HG03175 (cell line): ENCODE results near the gene PRKAR2A.
"Not testable (repeated sequence)": the region's sequence is repeated elsewhere in the genome, so short reads cannot be mapped to it uniquely, and the experiment has no call there.

Experiments
- ATAC-seq: cut with Tn5 transposase; IDR thresholded peaks from one replicate; pipeline ENCODE4 v1.9.1; 2021; ENCODE audit warnings: mild to moderate bottlenecking, moderate library complexity; ENCODE audit not compliant: unreplicated experiment

PRKAR2A gene

DNA sequence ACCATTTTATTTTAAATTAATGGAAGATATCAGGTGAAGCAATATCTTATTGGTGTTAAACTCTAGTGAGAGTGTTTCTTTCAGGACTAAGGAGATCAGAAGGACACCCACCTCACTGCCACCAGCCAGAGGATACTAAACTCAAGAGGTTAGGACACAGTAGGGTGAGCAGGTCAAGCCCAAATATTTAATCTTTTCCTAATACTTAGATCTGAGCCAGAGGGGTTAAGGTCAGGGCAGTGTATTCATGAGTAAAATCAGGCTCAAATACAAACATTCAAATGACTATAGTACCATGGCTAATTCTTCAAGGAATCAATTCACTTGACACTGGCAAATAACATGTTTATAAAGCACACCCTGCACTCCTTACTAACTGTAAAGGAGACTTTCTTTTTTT lies 65.6 kb downstream of the PRKAR2A start:
- no peak for ATAC-seq

DNA sequence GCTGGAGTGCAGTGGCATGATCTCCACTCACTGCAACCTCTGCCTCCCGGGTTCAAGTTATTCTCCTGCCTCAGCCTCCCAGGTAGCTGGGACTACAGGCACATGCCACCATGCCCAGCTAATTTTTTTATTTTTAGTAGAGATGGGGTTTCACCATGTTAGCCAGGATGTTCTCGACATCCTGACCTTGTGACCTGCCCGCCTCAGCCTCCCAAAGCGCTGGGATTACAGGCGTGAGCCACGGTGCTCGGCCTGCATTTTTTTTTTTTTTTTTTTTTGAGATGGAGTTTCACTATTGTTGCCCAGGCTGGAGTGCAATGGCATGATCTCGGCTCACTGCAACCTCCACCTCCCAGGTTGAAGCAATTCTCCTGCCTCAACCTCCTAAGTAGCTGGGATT lies 69.1 kb downstream of the PRKAR2A start:
- not testable (repeated sequence) for ATAC-seq

DNA sequence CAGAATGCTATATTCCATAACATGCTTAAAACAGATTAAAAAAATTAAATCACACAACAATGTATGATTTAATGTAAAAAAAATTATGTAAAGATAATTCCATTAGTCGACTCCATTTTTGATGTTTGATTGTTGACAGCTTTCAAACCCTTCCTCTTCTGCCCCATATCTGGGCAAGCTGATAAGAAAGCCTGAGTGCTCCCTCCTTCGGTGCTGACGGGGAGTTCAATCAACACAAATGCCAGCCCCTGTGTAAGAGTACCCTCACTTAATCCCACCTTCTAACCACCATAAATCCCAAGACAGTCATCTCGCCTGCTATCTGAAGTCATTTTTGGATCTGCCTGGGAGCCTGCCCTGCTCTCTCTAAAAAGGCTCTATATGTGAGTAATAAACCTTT lies 70.8 kb downstream of the PRKAR2A start:
- ATAC-seq = no peak

DNA sequence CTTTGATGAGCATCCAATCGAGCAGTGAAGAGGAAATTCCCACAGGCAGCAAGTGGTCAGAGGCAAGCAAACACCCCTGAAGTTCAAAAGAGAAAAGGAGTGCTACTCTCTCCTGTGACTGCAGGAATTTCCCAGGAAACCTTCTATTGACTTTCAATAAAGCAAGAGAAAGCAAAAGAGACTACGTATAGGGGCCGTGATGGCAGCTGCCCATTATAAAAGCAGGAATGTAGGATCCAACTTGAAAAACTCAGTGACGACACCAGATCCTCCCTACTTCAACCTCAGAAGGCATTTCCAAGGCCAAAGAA lies 77.5 kb downstream of the PRKAR2A start:
- ATAC-seq = no peak

DNA sequence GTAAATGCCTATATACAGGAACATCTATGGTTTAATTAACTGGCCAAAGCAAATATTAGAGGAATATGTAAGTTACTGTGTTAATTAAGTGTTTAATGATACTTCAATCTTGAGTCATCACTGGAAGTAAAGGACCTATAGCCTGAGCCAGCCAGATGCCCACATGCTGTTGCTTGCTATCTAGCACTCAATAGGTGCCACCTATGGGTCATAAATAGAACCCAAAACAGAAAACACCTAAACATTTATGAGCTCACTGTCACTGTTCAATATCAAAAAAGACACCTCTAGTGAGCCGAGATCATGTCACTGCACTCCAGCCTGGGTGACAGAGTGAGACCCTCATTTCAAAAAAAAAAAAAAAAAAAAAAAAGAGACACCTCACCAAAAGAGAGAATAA lies 82.3 kb downstream of the PRKAR2A start:
- no peak for ATAC-seq

DNA sequence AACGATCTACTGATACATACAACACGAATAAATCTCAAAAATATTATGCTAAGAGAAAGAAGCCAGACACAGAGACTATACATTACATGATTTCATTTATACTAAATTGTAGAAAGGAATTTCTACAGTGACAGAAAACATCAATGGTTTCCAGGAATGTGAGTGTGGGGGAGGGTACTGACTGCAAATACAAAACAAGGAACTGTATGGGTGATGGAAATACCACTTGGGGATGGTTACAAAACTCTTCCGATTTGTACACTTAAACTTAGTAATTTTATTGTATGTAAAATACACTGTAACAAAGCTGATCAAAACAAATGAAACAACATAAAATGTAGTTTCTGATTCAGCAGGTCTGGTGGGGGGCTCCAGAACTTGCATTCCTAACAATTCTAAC lies 84.9 kb downstream of the PRKAR2A start:
- ATAC-seq = no peak

DNA sequence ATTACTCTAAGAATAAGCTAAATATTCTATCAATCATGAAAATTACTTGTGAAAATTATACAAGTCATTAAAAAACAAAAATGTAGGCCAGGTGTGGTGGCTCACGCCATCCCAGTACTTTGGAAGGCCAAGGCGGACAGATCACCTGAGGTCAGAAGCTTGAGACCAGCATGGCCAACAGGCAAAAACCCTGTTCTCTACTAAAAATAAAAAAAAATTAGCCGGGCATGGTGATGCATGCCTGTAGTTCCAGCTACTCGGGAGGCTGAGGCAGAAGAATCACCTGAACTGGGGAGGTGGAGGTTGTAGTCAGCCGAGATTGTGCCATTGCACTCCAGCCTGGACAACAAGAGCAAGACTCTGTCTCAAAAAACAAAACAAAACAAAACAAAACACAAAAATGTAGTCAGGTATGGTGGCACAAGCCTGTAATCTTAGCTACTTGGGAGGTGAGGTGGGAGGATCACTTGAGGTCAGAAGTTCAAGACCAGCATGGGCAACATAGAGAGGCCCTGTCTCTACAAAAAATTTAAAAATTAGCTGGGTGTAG lies 87.6 kb downstream of the PRKAR2A start:
- not testable (repeated sequence) for ATAC-seq

DNA sequence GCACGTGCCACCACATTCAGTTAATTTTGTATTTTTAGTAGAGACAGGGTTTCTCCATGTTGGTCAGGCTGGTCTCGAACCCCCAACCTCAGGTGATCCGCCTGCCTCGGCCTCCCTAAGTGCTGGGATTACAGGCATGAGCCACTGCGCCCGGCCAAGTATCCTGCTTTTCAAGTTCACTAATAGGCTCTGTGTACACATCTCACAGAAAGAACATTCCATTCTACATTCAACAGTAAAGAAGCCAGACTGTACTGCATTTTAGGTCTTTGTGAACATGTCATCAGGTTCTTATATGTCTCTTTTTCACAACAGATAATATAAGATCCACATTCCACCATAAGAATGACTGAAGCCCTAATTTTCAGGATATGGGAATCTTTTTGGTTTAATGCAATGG lies 88.1 kb downstream of the PRKAR2A start:
- not testable (repeated sequence) for ATAC-seq

DNA sequence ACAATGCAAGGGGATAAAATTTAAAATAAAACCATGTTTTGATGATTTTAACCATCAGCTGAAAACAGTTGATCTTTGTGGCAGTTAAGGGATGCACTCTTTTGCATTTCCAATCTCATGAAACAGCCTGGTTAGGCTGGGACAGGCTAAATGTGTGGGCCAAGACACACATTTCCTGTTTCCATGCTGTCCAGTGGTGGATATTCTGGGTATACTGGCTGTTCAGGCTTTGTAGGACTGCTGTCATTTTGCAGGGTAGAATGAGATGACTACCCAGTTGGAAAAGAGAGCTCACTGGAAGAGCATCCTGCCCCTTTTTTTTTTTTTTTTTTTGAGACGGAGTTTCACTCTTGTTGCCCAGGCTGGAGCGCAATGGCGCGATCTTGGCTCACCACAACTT lies 88.6 kb downstream of the PRKAR2A start:
- ATAC-seq = no peak

DNA sequence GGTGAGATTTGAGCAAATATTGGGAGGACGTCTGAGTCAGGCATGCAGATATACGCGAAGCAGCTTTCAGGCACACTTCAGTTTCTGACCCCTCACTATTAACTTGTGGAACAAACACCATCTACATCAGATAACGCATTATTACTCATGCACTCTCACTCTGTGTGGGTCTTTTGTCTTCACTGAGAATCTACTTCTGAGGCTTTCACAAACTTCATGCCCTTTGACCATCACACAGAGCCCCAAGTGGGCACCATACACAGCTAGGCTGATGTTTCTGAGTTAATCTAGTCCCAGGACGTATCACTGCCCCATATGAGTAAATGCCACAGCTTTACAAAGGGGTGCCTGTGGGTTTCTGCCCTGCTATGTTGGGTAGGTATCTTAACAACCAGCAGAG lies 91.0 kb downstream of the PRKAR2A start:
- ATAC-seq = no peak

DNA sequence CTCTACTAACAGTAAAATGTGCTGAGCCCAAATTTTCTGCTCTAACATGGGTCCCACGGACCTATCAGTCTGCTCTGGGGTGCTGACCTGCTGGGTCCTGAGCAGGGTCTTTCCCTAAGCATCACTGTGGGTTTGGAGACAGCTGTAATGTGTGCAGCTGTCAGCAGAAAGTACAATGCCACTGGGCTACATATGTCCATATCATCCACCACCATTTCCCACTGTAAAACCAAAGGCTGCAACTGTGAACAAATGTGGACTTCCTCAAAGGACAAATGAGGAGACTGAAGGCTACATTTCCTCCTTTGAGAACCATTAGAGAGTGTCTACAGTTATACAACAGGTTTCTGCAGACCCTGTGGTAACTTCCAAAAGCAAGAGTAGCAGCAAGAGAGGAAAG lies 96.8 kb downstream of the PRKAR2A start:
- ATAC-seq = no peak

DNA sequence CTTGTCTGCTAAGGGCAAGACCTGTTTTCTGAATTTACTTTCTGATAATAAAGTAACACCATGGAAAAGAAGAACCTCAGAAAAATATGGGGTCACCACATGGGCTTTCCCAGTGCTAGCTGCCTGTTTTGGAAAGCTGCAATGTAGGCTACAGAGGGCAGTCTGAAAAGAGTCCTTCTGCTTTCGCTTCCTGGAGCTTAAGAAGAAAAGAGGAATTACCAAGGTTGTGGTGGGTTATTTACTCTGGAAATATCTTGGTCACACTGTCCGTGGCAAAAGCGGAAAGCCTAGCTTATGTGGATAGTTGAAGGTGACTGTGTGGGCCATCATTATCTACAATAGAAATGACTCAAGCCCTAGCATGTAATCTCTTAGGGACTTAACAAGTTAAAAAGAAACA lies 98.9 kb downstream of the PRKAR2A start:
- ATAC-seq = no peak

DNA sequence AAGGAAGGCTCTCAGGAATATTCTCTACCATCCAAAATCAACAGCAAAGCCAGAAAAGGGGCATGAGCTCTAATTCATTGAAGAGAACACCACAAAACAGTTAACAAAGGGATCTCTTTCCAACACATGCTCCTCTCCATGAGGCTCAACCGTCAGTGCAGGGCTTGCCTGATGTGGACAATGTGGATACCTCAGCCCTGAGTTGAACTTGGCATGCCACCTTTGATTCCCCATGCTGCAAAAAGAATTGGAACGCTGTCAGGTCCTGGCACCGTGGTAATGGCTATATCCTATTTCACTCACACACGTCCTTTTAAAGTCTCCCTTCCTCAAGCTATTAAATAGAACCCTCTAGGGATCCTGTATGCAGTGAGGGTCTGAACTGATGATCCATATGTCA lies 100.0 kb downstream of the PRKAR2A start:
- ATAC-seq = no peak

DNA sequence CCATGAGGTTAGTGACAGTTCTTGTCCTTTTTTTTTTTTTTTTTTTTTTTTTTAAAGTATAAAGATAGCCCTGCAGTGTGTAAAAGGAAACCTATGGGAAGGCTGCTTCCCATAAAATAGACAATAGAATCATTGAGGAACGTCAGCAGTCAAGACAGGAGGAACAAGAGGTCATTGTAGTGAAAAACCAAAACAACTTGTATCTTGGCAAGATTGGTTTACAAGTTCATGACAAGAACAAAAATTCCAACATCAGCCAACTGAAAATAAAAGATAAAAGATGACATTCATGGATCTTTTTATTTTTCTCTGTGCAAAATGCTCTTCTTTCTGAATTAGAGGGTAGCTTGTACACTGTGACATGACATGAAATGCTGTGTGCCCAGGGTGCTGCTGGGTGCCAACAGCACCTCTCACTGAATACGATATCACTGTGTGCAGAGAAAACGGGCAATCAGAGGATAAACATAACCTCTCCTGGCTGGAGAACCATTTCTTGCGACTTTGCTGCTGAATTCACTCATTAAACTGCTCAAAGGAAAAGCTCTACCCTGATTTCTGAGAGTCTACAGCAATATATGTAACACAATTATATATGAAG lies 100.6 kb downstream of the PRKAR2A start:
- ATAC-seq = no peak

DNA sequence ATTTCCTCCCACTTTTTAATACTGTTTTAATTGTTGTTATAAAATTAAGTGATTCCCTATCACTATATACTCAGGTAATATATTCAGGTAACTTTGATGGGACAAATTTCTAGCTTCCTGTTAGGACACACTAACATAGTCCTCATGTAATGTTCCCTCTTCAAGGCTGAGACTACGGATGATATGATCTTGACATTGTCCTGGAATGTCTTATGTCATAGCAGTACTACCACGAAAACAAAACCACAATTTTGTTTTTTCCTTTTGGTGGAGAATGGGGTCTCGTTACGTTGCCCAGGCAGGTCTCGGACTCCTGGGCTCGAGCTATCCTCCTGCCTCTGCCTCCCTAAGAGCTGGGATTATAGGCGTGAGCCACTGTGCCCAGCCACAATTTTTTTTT lies 103.9 kb downstream of the PRKAR2A start:
- ATAC-seq = no peak

DNA sequence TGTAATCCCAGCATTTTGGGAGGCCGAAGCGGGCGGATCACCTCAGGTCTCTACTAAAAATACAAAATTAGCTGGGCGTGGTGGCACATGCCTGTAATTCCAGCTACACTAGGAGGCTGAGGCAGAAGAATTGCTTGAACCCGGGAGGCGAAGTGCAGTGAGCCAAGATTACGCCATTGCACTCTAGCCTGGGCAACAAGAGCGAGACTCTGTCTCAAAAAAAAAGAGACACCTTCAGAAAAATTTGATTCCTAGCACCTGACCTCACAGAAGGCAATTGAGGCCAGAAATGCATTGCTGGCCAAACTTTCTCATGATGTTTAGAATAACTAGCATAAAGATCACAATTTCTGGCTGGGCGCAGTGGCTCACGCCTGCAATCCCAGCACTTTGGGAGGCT lies 106.4 kb downstream of the PRKAR2A start:
- ATAC-seq = not testable (repeated sequence)

DNA sequence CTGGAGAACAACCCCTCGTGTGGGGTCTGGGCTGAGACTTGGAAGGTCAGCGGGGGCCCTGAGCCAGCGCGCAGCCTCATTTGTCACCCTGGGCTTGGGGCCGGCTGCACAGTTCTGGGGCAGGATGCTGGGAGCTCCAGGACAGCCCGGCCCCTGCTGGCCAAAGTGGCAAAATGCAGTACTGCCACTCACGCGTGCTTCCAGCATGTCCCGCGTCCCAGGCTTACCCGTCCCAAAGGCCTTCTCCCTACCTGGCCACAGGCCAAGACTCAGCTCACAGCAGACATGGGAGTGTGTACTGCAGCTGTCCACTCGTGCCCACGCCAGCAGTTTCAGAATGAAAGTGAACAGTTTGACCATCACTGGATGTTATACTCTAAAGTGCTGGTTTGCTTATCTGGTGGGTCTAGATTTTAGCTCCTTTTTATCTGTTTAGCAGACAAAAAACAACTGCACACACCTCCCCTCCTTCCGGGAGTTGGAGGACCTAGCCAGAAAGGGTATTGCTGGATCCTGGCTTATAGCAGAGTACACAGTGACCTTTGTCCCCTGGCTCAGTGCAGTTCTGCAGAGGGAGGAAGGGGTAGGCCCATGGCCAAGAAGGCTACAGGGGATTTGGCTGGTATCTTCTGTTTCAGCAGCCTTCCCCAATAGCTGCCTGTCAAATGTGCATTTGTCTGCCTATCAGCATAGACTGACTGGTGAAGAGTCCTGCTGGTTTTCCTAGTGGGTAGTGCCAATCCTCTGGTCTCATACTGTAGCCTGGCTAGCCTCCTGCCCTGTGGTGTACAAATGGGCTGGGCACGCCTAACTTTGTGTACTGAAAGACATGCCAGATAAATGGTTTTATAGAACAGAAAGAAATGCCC lies 107.5 kb downstream of the PRKAR2A start:
- peak; percentile 86 for ATAC-seq

DNA sequence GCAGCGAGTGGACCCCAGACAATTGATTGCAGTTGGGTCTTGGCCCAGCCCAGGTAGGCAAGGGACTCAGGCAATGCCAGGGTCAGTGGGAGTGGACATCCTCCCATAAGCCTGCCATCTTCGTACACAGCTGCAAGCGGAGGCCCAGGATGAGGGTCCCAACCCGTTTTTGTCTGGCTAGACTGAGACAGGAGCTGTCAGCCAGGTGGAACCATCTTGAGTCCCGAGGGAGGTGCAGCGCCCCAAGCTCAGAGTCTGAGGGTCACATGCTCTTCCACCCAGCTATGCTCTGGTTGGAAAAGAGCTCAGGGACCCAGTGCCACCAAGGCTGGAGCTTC lies 108.1 kb downstream of the PRKAR2A start:
- peak; percentile 24 for ATAC-seq

DNA sequence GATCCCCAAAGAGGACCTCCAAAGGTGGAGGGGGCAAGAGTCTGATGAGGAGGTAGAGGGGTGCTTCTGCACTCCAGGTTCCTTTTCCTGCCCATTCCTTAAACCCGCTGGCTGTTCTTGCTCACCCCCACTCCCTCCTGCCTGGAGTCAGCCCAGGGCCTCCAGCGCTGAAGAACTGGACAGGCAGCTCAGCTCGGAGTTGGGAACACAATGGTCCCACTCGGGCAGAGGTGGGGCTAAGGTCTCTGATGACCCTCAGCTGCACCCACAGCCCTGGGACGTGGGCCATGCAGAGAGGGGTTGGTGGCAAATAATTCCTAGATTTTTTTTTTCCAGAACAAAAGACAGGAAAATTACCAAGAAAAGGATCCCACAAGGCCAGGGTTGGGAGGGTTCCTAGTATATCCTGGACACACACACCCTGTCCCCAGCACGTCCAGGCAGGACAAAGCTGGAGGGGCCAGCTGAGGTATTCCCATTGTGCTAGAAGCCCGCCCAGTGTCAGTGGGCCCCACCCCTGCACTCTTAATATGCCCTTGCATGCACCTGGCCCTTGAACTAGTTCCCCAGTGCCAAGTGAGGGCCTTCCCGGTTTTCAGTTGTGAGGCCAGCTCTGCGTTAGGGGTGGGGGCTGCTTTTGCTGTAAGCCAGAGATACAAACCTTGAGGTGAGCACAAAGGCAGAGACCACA lies 108.6 kb downstream of the PRKAR2A start:
- no peak for ATAC-seq

DNA sequence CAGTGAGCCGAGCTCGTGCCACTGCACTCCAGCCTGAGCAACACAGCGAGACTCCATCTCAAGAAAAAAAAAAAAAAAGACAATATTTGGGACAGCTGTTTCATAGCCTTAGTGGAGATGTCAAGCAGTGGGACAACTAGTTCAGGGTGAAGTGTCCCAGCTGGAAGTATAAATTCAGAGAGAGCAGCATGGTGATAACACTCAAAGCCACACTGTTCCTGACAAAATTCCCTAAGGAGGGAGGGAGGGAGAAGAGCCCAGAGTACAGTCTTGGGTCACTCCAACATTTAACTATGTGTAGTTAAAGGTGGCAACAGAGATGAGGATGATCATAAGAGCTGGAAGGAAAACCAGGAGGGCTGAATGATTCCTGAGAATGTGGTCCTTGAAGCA lies 109.5 kb downstream of the PRKAR2A start:
- no peak for ATAC-seq

DNA sequence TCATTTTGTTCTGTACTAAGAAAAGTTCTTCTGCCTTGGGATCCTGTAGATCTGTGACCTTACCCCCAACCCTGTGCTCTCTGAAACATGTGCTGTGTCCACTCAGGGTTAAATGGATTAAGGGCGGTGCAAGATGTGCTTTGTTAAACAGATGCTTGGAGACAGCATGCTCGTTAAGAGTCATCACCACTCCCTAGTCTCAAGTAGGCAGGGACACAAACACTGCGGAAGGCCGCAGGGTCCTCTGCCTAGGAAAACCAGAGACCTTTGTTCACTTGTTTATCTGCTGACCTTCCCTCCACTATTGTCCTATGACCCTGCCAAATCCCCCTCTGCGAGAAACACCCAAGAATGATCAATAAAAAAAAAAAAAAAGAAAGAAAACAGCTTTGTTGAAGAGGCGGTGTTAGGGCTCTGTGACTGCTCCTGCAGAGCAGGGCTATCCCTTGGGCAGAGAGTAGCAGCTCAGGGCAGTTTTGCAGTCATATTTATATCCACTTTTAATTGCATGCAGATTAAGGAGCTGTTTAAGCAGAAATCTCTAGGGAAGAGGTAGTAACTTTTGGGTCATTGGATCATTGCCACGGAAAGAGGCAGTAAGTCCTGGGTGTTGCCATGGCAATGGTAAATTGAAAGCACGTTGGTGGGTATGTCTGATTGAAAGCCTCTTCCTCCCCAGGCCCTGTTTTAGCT lies 112.5 kb downstream of the PRKAR2A start:
- not testable (repeated sequence) for ATAC-seq
